ENCODE data around the gene ADAMTS8.

DNA sequence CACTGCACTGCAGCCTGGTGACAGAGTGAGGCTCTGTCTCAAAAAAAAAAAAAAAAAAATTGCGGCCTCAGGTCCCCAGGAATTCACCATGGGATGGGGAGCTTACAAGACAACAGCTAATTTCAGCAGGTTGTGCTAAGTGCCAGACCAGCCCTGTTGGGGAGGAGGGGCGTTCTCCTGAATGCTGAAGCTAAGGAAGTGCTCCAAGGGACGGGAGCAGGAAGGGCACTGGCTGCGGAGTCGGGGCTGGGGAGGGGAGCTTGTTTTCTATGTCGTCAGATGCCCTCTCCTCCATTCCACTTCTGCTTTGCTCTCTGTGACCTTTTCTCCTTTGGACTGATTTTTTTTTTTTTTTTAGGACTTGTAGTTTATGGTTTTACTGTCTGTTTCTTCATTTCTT is 24.5 kb upstream of the ADAMTS8 start:
- TF ChIP-seq, protein P1, sequence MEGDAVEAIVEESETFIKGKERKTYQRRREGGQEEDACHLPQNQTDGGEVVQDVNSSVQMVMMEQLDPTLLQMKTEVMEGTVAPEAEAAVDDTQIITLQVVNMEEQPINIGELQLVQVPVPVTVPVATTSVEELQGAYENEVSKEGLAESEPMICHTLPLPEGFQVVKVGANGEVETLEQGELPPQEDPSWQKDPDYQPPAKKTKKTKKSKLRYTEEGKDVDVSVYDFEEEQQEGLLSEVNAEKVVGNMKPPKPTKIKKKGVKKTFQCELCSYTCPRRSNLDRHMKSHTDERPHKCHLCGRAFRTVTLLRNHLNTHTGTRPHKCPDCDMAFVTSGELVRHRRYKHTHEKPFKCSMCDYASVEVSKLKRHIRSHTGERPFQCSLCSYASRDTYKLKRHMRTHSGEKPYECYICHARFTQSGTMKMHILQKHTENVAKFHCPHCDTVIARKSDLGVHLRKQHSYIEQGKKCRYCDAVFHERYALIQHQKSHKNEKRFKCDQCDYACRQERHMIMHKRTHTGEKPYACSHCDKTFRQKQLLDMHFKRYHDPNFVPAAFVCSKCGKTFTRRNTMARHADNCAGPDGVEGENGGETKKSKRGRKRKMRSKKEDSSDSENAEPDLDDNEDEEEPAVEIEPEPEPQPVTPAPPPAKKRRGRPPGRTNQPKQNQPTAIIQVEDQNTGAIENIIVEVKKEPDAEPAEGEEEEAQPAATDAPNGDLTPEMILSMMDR (IDR thresholded peaks at IDR 0.05), result no peak
- no peak for TF ChIP-seq POLR2A (IDR thresholded peaks at IDR 0.05)
